Measurements from ENCODE around the gene CCL8.
A peak's percentile ranks its signal among the peaks of the same experiment; 100 is the strongest.

Gene CCL8

GRCh38 chr17:34305061-34305460 is 14.2 kb upstream of the CCL8 start:
- no peak for ATAC-seq
- no peak for TF ChIP-seq RARB (CRISPR knock-in tag; IDR thresholded peaks at IDR 0.05)
- no peak for TF ChIP-seq CSDC2 (CRISPR knock-in tag; IDR thresholded peaks at IDR 0.05)
- TF ChIP-seq ZC3H10 (CRISPR knock-in tag; IDR thresholded peaks at IDR 0.05): no peak
- TF ChIP-seq GLIS3 (CRISPR knock-in tag; IDR thresholded peaks at IDR 0.05): no peak
- no peak for TF ChIP-seq ISL1 (CRISPR knock-in tag; IDR thresholded peaks at IDR 0.05)
- TF ChIP-seq PATZ1 (CRISPR knock-in tag; IDR thresholded peaks at IDR 0.05; ENCODE audit: borderline replicate concordance): no peak
- TF ChIP-seq TCF4 (CRISPR knock-in tag; IDR thresholded peaks at IDR 0.05; ENCODE audit: borderline replicate concordance): no peak
- no peak for TF ChIP-seq ZNF8 (CRISPR knock-in tag; IDR thresholded peaks at IDR 0.05)
- TF ChIP-seq BACH2 (CRISPR knock-in tag; IDR thresholded peaks at IDR 0.05; ENCODE audit: borderline replicate concordance): no peak
- TF ChIP-seq POU6F1 (CRISPR knock-in tag; IDR thresholded peaks at IDR 0.05; ENCODE audit: borderline replicate concordance, low read depth): no peak
- no peak for TF ChIP-seq ARNTL (CRISPR knock-in tag; IDR thresholded peaks at IDR 0.05; ENCODE audit: borderline replicate concordance, low read depth)

- no peak for TF ChIP-seq CSRNP3 (CRISPR knock-in tag; IDR thresholded peaks at IDR 0.05)
- no peak for TF ChIP-seq BACH2 (CRISPR knock-in tag; IDR thresholded peaks at IDR 0.05; ENCODE audit: borderline replicate concordance)
- TF ChIP-seq TOX (CRISPR knock-in tag; IDR thresholded peaks at IDR 0.05; ENCODE audit: borderline replicate concordance): no peak
- no peak for TF ChIP-seq RARB (CRISPR knock-in tag; IDR thresholded peaks at IDR 0.05)
- TF ChIP-seq ZNF70 (CRISPR knock-in tag; IDR thresholded peaks at IDR 0.05): no peak
- TF ChIP-seq ZNF565 (CRISPR knock-in tag; conservative IDR thresholded peaks at IDR 0.05; ENCODE audit: low read depth): no peak
- TF ChIP-seq ZNF8 (CRISPR knock-in tag; IDR thresholded peaks at IDR 0.05): no peak
- no peak for TF ChIP-seq CREB5 (CRISPR knock-in tag; IDR thresholded peaks at IDR 0.05; ENCODE audit: low read depth)
- TF ChIP-seq ARNTL (CRISPR knock-in tag; IDR thresholded peaks at IDR 0.05; ENCODE audit: borderline replicate concordance, low read depth): no peak
- no peak for TF ChIP-seq OSR1 (CRISPR knock-in tag; IDR thresholded peaks at IDR 0.05)
- no peak for TF ChIP-seq GLIS3 (CRISPR knock-in tag; IDR thresholded peaks at IDR 0.05)
- TF ChIP-seq CSDC2 (CRISPR knock-in tag; IDR thresholded peaks at IDR 0.05): no peak
- no peak for ATAC-seq
Measured at GRCh38 chr17:34305606-34306005, 13.6 kb upstream of the CCL8 start.

GRCh38 chr17:34306466-34306865 is 12.8 kb upstream of the CCL8 start:
- peak; percentile 98 for ATAC-seq
- no peak for TF ChIP-seq BACH2 (CRISPR knock-in tag; IDR thresholded peaks at IDR 0.05; ENCODE audit: borderline replicate concordance)
- TF ChIP-seq PATZ1 (CRISPR knock-in tag; IDR thresholded peaks at IDR 0.05; ENCODE audit: borderline replicate concordance): no peak
- TF ChIP-seq TCF4 (CRISPR knock-in tag; IDR thresholded peaks at IDR 0.05; ENCODE audit: borderline replicate concordance): no peak
- no peak for TF ChIP-seq GLIS3 (CRISPR knock-in tag; IDR thresholded peaks at IDR 0.05)
- no peak for TF ChIP-seq TSHZ2 (CRISPR knock-in tag; IDR thresholded peaks at IDR 0.05)
- no peak for TF ChIP-seq ZFP30 (CRISPR knock-in tag; IDR thresholded peaks at IDR 0.05)
- TF ChIP-seq OSR1 (CRISPR knock-in tag; IDR thresholded peaks at IDR 0.05): no peak
- TF ChIP-seq TOX (CRISPR knock-in tag; IDR thresholded peaks at IDR 0.05; ENCODE audit: borderline replicate concordance): no peak
- no peak for TF ChIP-seq ZC3H10 (CRISPR knock-in tag; IDR thresholded peaks at IDR 0.05)
- no peak for TF ChIP-seq ZNF70 (CRISPR knock-in tag; IDR thresholded peaks at IDR 0.05)
- TF ChIP-seq ZFP3 (CRISPR knock-in tag; IDR thresholded peaks at IDR 0.05): no peak
- no peak for TF ChIP-seq ARNTL (CRISPR knock-in tag; IDR thresholded peaks at IDR 0.05; ENCODE audit: borderline replicate concordance, low read depth)
- TF ChIP-seq RARB (CRISPR knock-in tag; IDR thresholded peaks at IDR 0.05): no peak
- no peak for TF ChIP-seq ZNF8 (CRISPR knock-in tag; IDR thresholded peaks at IDR 0.05)
- TF ChIP-seq CSDC2 (CRISPR knock-in tag; IDR thresholded peaks at IDR 0.05): no peak
- no peak for TF ChIP-seq POU6F1 (CRISPR knock-in tag; IDR thresholded peaks at IDR 0.05; ENCODE audit: borderline replicate concordance, low read depth)
- no peak for TF ChIP-seq CREB5 (CRISPR knock-in tag; IDR thresholded peaks at IDR 0.05; ENCODE audit: low read depth)
- TF ChIP-seq ZNF565 (CRISPR knock-in tag; conservative IDR thresholded peaks at IDR 0.05; ENCODE audit: low read depth): no peak
